ENCODE results near the gene WDR31.

WDR31 gene

DNA sequence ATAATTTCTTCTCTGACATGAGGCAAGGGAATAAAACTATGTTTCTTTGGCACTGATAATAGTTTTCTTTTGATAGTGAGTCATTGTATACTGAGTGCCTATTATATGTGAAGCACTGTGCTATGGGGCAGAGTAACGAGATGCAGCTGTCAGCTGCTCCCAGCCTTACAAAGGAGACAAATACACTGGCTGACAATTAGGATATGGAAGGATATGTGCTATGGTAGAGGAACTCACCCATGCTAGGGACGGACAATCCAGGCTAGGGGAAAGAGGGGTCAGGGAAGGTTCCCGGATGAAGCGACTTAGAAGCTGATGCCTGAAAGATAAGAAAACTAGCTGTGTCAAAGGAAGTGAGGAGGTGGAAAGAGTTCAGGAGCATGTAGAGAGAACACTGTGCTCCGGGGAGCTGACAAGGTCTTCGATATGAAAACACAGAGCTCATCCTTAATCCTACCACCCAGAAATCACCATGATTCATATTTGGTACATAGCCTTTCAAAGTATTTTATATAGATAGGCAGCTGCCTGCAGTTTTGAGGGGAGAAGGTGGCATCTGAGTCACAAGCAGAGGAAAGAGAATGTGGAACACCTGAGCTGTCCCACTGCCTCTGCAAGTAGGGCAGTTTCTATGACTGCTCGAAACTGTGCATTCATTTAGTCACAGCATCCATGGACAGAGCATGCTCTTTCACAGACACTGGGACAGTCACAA is 21.4 kb upstream of the WDR31 start:
- TF ChIP-seq EP300 (IDR thresholded peaks at IDR 0.05; ENCODE audit: borderline replicate concordance) (no peak), NFIC (IDR thresholded peaks at IDR 0.05) (no peak), YY1 (IDR thresholded peaks at IDR 0.05; ENCODE audit: low read depth) (no peak), TCF12 (IDR thresholded peaks at IDR 0.05; ENCODE audit: low read depth) (no peak), TEAD4 (IDR thresholded peaks at IDR 0.05) (no peak), CREB1 (IDR thresholded peaks at IDR 0.05; ENCODE audit: low read depth) (no peak), CEBPB (IDR thresholded peaks at IDR 0.05) (no peak), EGR1 (IDR thresholded peaks at IDR 0.05) (no peak)
- TF ChIP-seq, protein P1, sequence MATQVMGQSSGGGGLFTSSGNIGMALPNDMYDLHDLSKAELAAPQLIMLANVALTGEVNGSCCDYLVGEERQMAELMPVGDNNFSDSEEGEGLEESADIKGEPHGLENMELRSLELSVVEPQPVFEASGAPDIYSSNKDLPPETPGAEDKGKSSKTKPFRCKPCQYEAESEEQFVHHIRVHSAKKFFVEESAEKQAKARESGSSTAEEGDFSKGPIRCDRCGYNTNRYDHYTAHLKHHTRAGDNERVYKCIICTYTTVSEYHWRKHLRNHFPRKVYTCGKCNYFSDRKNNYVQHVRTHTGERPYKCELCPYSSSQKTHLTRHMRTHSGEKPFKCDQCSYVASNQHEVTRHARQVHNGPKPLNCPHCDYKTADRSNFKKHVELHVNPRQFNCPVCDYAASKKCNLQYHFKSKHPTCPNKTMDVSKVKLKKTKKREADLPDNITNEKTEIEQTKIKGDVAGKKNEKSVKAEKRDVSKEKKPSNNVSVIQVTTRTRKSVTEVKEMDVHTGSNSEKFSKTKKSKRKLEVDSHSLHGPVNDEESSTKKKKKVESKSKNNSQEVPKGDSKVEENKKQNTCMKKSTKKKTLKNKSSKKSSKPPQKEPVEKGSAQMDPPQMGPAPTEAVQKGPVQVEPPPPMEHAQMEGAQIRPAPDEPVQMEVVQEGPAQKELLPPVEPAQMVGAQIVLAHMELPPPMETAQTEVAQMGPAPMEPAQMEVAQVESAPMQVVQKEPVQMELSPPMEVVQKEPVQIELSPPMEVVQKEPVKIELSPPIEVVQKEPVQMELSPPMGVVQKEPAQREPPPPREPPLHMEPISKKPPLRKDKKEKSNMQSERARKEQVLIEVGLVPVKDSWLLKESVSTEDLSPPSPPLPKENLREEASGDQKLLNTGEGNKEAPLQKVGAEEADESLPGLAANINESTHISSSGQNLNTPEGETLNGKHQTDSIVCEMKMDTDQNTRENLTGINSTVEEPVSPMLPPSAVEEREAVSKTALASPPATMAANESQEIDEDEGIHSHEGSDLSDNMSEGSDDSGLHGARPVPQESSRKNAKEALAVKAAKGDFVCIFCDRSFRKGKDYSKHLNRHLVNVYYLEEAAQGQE (IDR thresholded peaks at IDR 0.05; ENCODE audit: low read depth), result no peak
- TF ChIP-seq, protein P2, sequence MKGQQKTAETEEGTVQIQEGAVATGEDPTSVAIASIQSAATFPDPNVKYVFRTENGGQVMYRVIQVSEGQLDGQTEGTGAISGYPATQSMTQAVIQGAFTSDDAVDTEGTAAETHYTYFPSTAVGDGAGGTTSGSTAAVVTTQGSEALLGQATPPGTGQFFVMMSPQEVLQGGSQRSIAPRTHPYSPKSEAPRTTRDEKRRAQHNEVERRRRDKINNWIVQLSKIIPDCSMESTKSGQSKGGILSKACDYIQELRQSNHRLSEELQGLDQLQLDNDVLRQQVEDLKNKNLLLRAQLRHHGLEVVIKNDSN (IDR thresholded peaks at IDR 0.05), result no peak
- TF ChIP-seq, protein P3, sequence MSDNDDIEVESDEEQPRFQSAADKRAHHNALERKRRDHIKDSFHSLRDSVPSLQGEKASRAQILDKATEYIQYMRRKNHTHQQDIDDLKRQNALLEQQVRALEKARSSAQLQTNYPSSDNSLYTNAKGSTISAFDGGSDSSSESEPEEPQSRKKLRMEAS (IDR thresholded peaks at IDR 0.05), result no peak

DNA sequence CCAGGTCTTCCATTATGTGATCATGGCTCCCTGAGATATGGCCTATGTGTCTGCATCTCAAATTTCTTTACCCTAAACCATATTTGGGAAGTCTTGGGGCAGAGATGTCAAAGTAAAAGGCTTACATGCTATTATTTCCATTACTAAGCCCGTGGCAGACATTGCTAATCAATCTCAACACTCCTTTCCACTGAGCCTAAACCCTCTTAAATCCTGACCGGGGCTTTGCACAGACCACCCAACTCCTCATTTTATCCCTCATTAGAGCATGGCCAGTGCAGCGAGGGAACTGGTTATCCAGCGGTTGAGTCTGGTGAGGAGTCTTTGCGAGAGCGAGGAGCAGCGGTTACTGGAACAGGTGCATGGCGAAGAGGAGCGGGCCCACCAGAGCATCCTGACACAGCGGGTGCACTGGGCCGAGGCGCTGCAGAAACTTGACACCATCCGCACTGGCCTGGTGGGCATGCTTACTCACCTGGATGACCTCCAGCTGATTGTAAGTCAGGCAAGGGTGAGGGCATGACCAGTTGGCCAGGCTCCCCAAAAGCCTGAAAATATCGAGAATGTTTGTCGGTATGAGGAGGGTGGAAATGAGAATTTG is 20.3 kb upstream of the WDR31 start:
- no peak for TF ChIP-seq ZBTB7A (IDR thresholded peaks at IDR 0.05; ENCODE audit: low read depth)
- TF ChIP-seq, protein P2 (IDR thresholded peaks at IDR 0.05), result no peak
- TF ChIP-seq, protein P1 (IDR thresholded peaks at IDR 0.05; ENCODE audit: low read depth), result no peak
- no peak for TF ChIP-seq TCF12 (IDR thresholded peaks at IDR 0.05; ENCODE audit: low read depth)
- no peak for TF ChIP-seq CEBPB (IDR thresholded peaks at IDR 0.05)
- TF ChIP-seq RAD21 (IDR thresholded peaks at IDR 0.05; ENCODE audit: low read depth), result no peak
- TF ChIP-seq EP300 (IDR thresholded peaks at IDR 0.05; ENCODE audit: borderline replicate concordance), result no peak
- no peak for TF ChIP-seq TEAD4 (IDR thresholded peaks at IDR 0.05)
- no peak for TF ChIP-seq TAF1 (IDR thresholded peaks at IDR 0.05; ENCODE audit: low read depth)
- TF ChIP-seq, protein P3 (IDR thresholded peaks at IDR 0.05), result no peak
- TF ChIP-seq NFIC (IDR thresholded peaks at IDR 0.05), result no peak
- TF ChIP-seq FOXM1 (IDR thresholded peaks at IDR 0.05; ENCODE audit: borderline replicate concordance, low read depth), result no peak

DNA sequence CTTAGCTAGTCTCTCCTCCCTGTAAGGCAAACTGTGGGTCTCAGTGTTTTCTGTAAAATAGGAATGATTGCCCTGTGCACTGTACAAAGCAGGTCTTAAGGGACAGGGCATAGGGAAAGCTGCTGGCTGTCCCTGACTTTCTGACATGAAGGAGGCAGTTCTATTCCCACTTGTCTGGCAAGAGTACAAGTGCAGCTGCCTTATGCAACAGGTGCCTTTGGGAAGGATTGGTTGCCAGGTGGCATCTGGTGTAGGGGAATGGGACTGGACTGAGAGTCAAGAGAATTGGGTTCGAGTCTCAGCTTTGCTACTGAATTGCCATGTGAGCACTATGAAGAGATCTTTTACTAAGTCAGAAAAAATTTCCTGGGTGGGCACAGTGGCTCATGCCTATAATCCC is 19.3 kb upstream of the WDR31 start:
- TF ChIP-seq TAF1 (IDR thresholded peaks at IDR 0.05; ENCODE audit: low read depth) (no peak), ZBTB7A (IDR thresholded peaks at IDR 0.05; ENCODE audit: low read depth) (no peak), RAD21 (IDR thresholded peaks at IDR 0.05; ENCODE audit: low read depth) (no peak), EGR1 (IDR thresholded peaks at IDR 0.05) (no peak), EP300 (IDR thresholded peaks at IDR 0.05; ENCODE audit: borderline replicate concordance) (no peak), YY1 (IDR thresholded peaks at IDR 0.05; ENCODE audit: low read depth) (no peak), NFIC (IDR thresholded peaks at IDR 0.05) (no peak)
- TF ChIP-seq, protein P1 (IDR thresholded peaks at IDR 0.05; ENCODE audit: low read depth), result no peak
- TF ChIP-seq, protein P3 (IDR thresholded peaks at IDR 0.05), result no peak

DNA sequence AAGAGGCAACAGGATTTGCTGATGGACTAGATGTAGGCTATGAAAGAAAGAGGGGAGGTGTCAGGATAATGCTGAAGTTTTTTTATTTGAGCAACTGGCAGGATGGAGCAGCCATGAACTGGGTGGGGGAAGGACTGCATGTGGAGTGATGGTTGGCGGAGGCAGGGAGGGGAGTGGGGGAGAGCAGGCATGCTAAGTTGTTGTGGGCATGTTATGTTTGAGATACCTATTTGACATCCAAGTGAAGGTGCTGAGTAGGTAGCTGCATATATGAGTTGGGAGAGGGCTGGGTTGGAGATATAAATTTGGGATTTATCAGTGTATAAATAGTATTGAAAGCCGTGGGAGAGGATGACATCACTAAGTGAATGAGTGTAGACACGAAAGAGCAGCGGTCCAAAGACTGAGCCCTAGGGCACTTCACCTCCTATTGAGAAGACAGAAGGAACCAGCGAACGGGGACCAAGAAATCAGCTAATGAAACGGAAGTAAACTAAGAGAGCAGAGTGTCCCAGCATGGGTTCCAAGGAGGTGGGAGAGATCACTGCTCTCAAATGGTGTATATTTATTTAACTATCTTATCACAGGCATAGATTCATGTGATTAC is 16.7 kb upstream of the WDR31 start:
- TF ChIP-seq, protein P2 (IDR thresholded peaks at IDR 0.05), result no peak
- no peak for TF ChIP-seq TCF12 (IDR thresholded peaks at IDR 0.05; ENCODE audit: low read depth)
- no peak for TF ChIP-seq NFIC (IDR thresholded peaks at IDR 0.05)
- no peak for TF ChIP-seq ZBTB7A (IDR thresholded peaks at IDR 0.05; ENCODE audit: low read depth)
- no peak for TF ChIP-seq RAD21 (IDR thresholded peaks at IDR 0.05; ENCODE audit: low read depth)
- TF ChIP-seq EP300 (IDR thresholded peaks at IDR 0.05; ENCODE audit: borderline replicate concordance), result no peak
